Neutrophil (primary cell): ENCODE results near the gene MPC1.

Experiments used
- H3K27ac ChIP-seq: fragments of 200-600 bp; sonication (generic); 2 replicates; pipeline ENCODE4 v1.5.1; 2016; ENCODE audit warnings: mild to moderate bottlenecking, moderate library complexity
- H3K27me3 ChIP-seq: fragments of 200-600 bp; sonication (generic); 2 replicates; pipeline ENCODE4 v1.6.0; 2016; ENCODE audit warnings: mild to moderate bottlenecking
- H3K36me3 ChIP-seq: fragments of 200-600 bp; sonication (generic); 2 replicates; pipeline ENCODE4 v1.5.1; 2017
- H3K4me1 ChIP-seq, 2 experiments: fragments of 200-600 bp in 1 of 2; sonication (generic) in 1 of 2; 1 replicate in 1 of 2; 2 replicates in 1 of 2; pipeline versions ENCODE4 v1.5.1 to v1.6.1; 2013 to 2016; ENCODE audit warnings: low read depth in 1 of 2, low read length in 1 of 2, mild to moderate bottlenecking in 1 of 2, moderate library complexity in 1 of 2; ENCODE audit not compliant: control insufficient read depth in 1 of 2, insufficient read depth in 1 of 2
- H3K4me3 ChIP-seq, 2 experiments: fragments of 200-600 bp in 1 of 2; sonication (generic) in 1 of 2; 1 replicate in 1 of 2; 2 replicates in 1 of 2; pipeline ENCODE4 v1.5.1; 2013 to 2016; ENCODE audit warnings: low read depth in 1 of 2, low read length in 1 of 2, mild to moderate bottlenecking in 1 of 2, moderate library complexity in 1 of 2
- H3K9me3 ChIP-seq: fragments of 200-600 bp; sonication (generic); 2 replicates; pipeline ENCODE4 v1.5.1; 2016
- TF ChIP-seq, protein P1 (sequence below): fragments of 200-600 bp; sonication (generic); IDR thresholded peaks from 2 replicates; pipeline ENCODE4 v1.5.1; 2016; ENCODE audit warnings: antibody characterized with exemption

The MPC1 gene

DNA sequence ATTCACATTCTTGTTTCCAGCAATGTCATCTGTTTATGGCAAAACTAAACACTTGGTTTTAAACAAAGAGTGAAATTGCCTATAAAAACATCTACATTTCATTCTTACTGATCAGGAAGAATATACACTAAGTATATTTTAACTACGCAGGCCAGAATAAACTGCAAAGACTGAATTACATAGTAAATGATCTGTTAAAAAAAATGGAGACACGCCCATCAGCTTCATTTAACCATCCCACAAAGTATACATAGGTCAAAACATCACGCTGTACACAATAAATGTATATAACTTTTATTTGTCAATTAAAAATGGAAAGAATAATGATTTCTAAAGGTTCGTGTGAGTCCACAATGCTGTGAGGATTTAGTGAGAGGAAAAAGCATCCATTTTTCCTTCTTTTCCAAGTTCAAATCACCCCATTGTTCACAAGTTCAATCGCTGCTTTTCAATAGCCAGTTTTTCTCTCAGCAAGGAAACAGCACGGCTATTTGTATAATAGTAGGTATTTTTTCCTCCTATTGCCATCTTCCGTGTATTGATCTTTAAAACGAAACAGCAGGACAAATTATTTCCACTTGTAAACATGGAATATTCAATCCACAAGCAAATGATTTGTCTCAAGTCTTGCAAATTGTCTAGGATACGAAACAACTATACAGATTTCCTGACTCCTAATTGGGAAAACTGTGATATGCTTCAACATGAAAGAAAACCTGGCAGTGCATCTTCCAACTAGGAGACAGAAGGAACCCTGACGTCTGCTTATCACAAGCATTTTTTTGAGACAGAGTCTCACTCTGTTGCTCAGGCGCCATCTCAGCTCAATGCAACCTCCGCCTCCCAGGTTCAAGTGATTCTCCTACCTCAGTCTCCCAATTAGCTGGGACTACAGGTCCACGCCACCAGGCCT lies 51.0 kb downstream of the MPC1 start:
- H3K4me1 ChIP-seq = peaks cover 19 to 21% of the 10 kb centered on the region in 2 experiments
- no peak overlapping the region for H3K4me3 ChIP-seq
- no peaks in the 10 kb centered on the region for H3K9me3 ChIP-seq
- TF ChIP-seq, protein P1, sequence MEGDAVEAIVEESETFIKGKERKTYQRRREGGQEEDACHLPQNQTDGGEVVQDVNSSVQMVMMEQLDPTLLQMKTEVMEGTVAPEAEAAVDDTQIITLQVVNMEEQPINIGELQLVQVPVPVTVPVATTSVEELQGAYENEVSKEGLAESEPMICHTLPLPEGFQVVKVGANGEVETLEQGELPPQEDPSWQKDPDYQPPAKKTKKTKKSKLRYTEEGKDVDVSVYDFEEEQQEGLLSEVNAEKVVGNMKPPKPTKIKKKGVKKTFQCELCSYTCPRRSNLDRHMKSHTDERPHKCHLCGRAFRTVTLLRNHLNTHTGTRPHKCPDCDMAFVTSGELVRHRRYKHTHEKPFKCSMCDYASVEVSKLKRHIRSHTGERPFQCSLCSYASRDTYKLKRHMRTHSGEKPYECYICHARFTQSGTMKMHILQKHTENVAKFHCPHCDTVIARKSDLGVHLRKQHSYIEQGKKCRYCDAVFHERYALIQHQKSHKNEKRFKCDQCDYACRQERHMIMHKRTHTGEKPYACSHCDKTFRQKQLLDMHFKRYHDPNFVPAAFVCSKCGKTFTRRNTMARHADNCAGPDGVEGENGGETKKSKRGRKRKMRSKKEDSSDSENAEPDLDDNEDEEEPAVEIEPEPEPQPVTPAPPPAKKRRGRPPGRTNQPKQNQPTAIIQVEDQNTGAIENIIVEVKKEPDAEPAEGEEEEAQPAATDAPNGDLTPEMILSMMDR = no peak
- H3K27me3 ChIP-seq = no peaks in the 10 kb centered on the region
- peaks cover 69% of the 10 kb centered on the region for H3K36me3 ChIP-seq
- H3K27ac ChIP-seq = peak overlapping the region; percentile 81

DNA sequence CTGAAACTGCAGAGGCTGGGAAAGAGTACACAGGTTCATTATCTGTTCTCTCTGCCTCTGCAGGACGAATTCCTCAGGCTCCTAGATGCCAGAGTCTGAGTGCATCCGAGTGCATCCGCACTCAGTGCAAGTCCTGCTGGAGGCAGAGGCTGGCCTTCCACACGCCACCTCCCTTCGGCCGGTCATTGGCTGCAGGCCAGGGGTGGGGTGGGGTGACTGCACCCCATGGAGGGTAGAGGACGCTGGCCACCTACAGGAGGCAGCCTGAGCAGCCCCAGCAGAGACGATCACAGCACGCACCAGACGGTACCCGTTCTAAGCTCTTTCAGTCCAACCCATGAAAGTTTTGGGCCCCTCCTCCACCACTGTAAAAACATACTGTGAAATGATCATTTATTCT lies 52.1 kb downstream of the MPC1 start:
- peaks cover 69% of the 10 kb centered on the region for H3K36me3 ChIP-seq
- H3K4me3 ChIP-seq = no peak overlapping the region
- H3K27ac ChIP-seq = no peak overlapping the region
- peaks cover 19 to 21% of the 10 kb centered on the region in 2 experiments for H3K4me1 ChIP-seq
- H3K27me3 ChIP-seq = no peaks in the 10 kb centered on the region
- no peaks in the 10 kb centered on the region for H3K9me3 ChIP-seq
- TF ChIP-seq, protein P1 = no peak

DNA sequence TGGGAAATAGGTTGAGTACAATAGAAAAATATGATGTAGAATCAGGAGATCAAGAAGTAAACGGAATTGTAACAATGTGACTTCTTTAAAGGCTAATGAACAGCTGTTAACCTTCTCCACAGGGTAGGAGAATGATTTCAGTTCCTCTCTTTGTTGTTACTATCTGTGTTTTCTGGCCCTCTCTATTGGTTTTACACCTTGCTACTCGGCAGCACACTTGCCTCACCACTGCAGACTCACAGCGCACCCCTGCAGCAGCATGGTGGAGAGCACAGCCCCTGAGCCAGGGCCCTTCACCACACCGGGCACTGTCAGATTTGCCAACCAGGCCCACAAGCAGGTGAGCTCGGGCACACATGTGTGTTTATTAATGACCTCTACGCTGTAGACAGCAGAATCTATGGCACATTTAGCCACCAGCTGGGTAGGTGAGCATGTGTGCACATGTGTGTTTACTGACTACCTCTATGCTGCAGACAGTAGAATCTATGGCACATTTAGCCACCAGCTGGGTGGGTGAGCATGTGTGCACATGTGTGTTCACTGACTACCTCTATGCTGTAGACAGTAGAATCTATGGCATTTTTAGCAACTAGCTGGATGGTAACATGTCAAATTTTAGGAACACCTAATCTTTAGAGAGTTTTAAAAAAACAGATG lies 57.2 kb downstream of the MPC1 start:
- TF ChIP-seq, protein P1 = no peak
- peaks cover 93% of the 10 kb centered on the region for H3K36me3 ChIP-seq
- no peak overlapping the region for H3K27ac ChIP-seq
- H3K27me3 ChIP-seq = no peaks in the 10 kb centered on the region
- no peaks in the 10 kb centered on the region for H3K4me1 ChIP-seq
- H3K9me3 ChIP-seq = no peaks in the 10 kb centered on the region
- no peak overlapping the region for H3K4me3 ChIP-seq

DNA sequence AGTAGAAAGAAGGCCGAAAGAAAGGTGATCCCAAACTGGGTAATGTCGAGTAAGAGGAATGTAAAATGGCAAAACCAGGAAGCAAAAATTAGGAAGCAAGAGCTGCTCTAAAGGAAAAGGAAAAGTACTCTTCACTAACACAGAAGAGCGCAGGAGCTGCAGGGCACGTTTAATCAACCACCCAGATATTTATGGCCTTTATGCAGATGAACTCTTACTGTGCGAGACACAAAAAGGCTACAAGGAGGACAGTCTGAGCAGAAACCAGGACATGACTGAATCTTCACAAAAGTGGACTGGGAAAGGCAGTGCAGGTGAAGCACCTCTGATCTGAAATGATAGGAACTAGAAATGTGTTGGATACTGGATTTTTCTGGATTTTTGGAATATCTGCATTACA lies 59.3 kb downstream of the MPC1 start:
- Histone ChIP-seq H3K9me3 (no peaks in the 10 kb centered on the region), H3K27ac (no peak overlapping the region), H3K36me3 (peaks cover 99% of the 10 kb centered on the region)

More for the DNA sequence above, 59.3 kb downstream of the MPC1 start:
- TF ChIP-seq, protein P1 = no peak
- Histone ChIP-seq H3K4me1 (no peaks in the 10 kb centered on the region), H3K27me3 (no peaks in the 10 kb centered on the region), H3K4me3 (no peak overlapping the region)
